ENCODE data around the gene ACOT11. TPM values are rescaled to one million over a fixed set of nuclear protein-coding genes. Genes with fewer than 3 reads are reported as not detected.

The ACOT11 gene
- polyA plus RNA-seq, 1 donor from 2014 or later: not detected

GRCh38 chr1:54603241-54603640 lies 55.2 kb downstream of the ACOT11 start:
- H3K79me2 ChIP-seq (replicated peaks; ENCODE audit: insufficient read depth, low read length): no peaks in the 10 kb centered on the region
- H4K20me1 ChIP-seq (ENCODE audit: insufficient read depth): no peaks in the 10 kb centered on the region
- H3K36me3 ChIP-seq (ENCODE audit: insufficient read depth, low read length): no peaks in the 10 kb centered on the region
- H3K4me3 ChIP-seq (ENCODE audit: low read length): no peak overlapping the region
- no peaks in the 10 kb centered on the region for H3F3A ChIP-seq (ENCODE audit: insufficient read depth, low read length, poor library complexity, severe bottlenecking)
- TF ChIP-seq REST (IDR thresholded peaks at IDR 0.05; ENCODE audit: borderline replicate concordance): no peak
- TF ChIP-seq TAF1 (IDR thresholded peaks at IDR 0.05; ENCODE audit: low read depth): no peak
- TF ChIP-seq CTCF (IDR thresholded peaks at IDR 0.05; ENCODE audit: poor library complexity, severe bottlenecking): no peak
- TF ChIP-seq EZH2 (IDR thresholded peaks at IDR 0.05; ENCODE audit: borderline replicate concordance, insufficient read depth, low read length, poor library complexity, severe bottlenecking): no peak
- no peak for TF ChIP-seq SMC3 (conservative IDR thresholded peaks at IDR 0.05; ENCODE audit: poor library complexity)
- no peak for TF ChIP-seq RAD21 (conservative IDR thresholded peaks at IDR 0.05)
- no peak for TF ChIP-seq EP300 (conservative IDR thresholded peaks at IDR 0.05; ENCODE audit: poor library complexity, severe bottlenecking)
- no peak for TF ChIP-seq POLR2AphosphoS5 (IDR thresholded peaks at IDR 0.05)
- no peak for TF ChIP-seq MXI1 (conservative IDR thresholded peaks at IDR 0.05; ENCODE audit: poor library complexity, severe bottlenecking)
- H3K4me2 ChIP-seq (ENCODE audit: low read length): no peak overlapping the region
- H2AFZ ChIP-seq (ENCODE audit: low read depth, low read length): no peak overlapping the region
- H3K9ac ChIP-seq (ENCODE audit: low read length): no peak overlapping the region
- no peaks in the 10 kb centered on the region for H3K9me3 ChIP-seq (ENCODE audit: low read length)
- H3K9me2 ChIP-seq (ENCODE audit: insufficient read depth, low read length): no peaks in the 10 kb centered on the region
- no peak overlapping the region for H3K27ac ChIP-seq (ENCODE audit: low read length)
- no peaks in the 10 kb centered on the region for H3K27me3 ChIP-seq (ENCODE audit: insufficient read depth, low read depth, low read length)

GRCh38 chr1:54604051-54604450 lies 56.0 kb downstream of the ACOT11 start:
- Histone ChIP-seq H3K27ac (ENCODE audit: low read length) (no peak overlapping the region), H3K36me3 (ENCODE audit: insufficient read depth, low read length) (no peaks in the 10 kb centered on the region), H3K9me2 (ENCODE audit: insufficient read depth, low read length) (no peaks in the 10 kb centered on the region), H3K79me2 (replicated peaks; ENCODE audit: insufficient read depth, low read length) (no peaks in the 10 kb centered on the region), H3F3A (ENCODE audit: insufficient read depth, low read length, poor library complexity, severe bottlenecking) (no peaks in the 10 kb centered on the region), H3K27me3 (ENCODE audit: insufficient read depth, low read depth, low read length) (no peaks in the 10 kb centered on the region), H4K20me1 (ENCODE audit: insufficient read depth) (no peaks in the 10 kb centered on the region), H3K4me2 (ENCODE audit: low read length) (no peak overlapping the region), H3K9me3 (ENCODE audit: low read length) (no peaks in the 10 kb centered on the region), H2AFZ (ENCODE audit: low read depth, low read length) (no peak overlapping the region), H3K4me3 (ENCODE audit: low read length) (no peak overlapping the region), H3K9ac (ENCODE audit: low read length) (no peak overlapping the region)
- TF ChIP-seq CTCF (IDR thresholded peaks at IDR 0.05; ENCODE audit: poor library complexity, severe bottlenecking) (no peak), EP300 (conservative IDR thresholded peaks at IDR 0.05; ENCODE audit: poor library complexity, severe bottlenecking) (no peak), MXI1 (conservative IDR thresholded peaks at IDR 0.05; ENCODE audit: poor library complexity, severe bottlenecking) (no peak), RAD21 (conservative IDR thresholded peaks at IDR 0.05) (no peak), TAF1 (IDR thresholded peaks at IDR 0.05; ENCODE audit: low read depth) (no peak), EZH2 (IDR thresholded peaks at IDR 0.05; ENCODE audit: borderline replicate concordance, insufficient read depth, low read length, poor library complexity, severe bottlenecking) (no peak), POLR2AphosphoS5 (IDR thresholded peaks at IDR 0.05) (no peak), SMC3 (conservative IDR thresholded peaks at IDR 0.05; ENCODE audit: poor library complexity) (no peak), REST (IDR thresholded peaks at IDR 0.05; ENCODE audit: borderline replicate concordance) (no peak)

Measured in neural cell (in vitro differentiated cells).